ENCODE results near the gene GJA5.

GJA5 gene

GRCh38 chr1:147760481-147761260 is at the start of gene GJA5:
TSS of gene GJA5 (minus strand) at chr1:147760602. CDS start at chr1:147759238, 1,364 bp downstream.
- H3K4me1 ChIP-seq (ENCODE audit: control insufficient read depth, insufficient read depth, low read length) = no peaks in the 10 kb centered on the region
- no peaks in the 10 kb centered on the region for H3K9me3 ChIP-seq (ENCODE audit: control insufficient read depth, low read length)
- no peaks in the 10 kb centered on the region for H3K27me3 ChIP-seq (ENCODE audit: control insufficient read depth, insufficient read depth, low read length)
- H3K36me3 ChIP-seq (ENCODE audit: control insufficient read depth, insufficient read depth, low read length) = no peaks in the 10 kb centered on the region
- H3K4me3 ChIP-seq (ENCODE audit: low read length) = no peak within 1 kb of the TSS
- no peak within 1 kb of the TSS for H3K9ac ChIP-seq (ENCODE audit: low read length)

- Histone ChIP-seq H3K9ac (ENCODE audit: low read length) (no peak overlapping the region), H3K4me3 (ENCODE audit: low read length) (no peak overlapping the region), H3K36me3 (ENCODE audit: control insufficient read depth, insufficient read depth, low read length) (no peaks in the 10 kb centered on the region), H3K9me3 (ENCODE audit: control insufficient read depth, low read length) (no peaks in the 10 kb centered on the region), H3K4me1 (ENCODE audit: control insufficient read depth, insufficient read depth, low read length) (no peaks in the 10 kb centered on the region), H3K27me3 (ENCODE audit: control insufficient read depth, insufficient read depth, low read length) (no peaks in the 10 kb centered on the region)
Measured at GRCh38 chr1:147809236-147809635, 48.8 kb upstream of the GJA5 start.

- H3K9me3 ChIP-seq (ENCODE audit: control insufficient read depth, low read length) = no peaks in the 10 kb centered on the region
- no peak overlapping the region for H3K9ac ChIP-seq (ENCODE audit: low read length)
- H3K4me3 ChIP-seq (ENCODE audit: low read length) = no peak overlapping the region
- no peaks in the 10 kb centered on the region for H3K27me3 ChIP-seq (ENCODE audit: control insufficient read depth, insufficient read depth, low read length)
- no peaks in the 10 kb centered on the region for H3K36me3 ChIP-seq (ENCODE audit: control insufficient read depth, insufficient read depth, low read length)
- H3K4me1 ChIP-seq (ENCODE audit: control insufficient read depth, insufficient read depth, low read length) = no peaks in the 10 kb centered on the region
Measured at GRCh38 chr1:147808025-147808424, 47.6 kb upstream of the GJA5 start.

- Histone ChIP-seq H3K4me3 (ENCODE audit: low read length) (no peak overlapping the region), H3K9ac (ENCODE audit: low read length) (no peak overlapping the region), H3K36me3 (ENCODE audit: control insufficient read depth, insufficient read depth, low read length) (no peaks in the 10 kb centered on the region), H3K27me3 (ENCODE audit: control insufficient read depth, insufficient read depth, low read length) (no peaks in the 10 kb centered on the region), H3K9me3 (ENCODE audit: control insufficient read depth, low read length) (no peaks in the 10 kb centered on the region), H3K4me1 (ENCODE audit: control insufficient read depth, insufficient read depth, low read length) (no peaks in the 10 kb centered on the region)
Measured at GRCh38 chr1:147807405-147807804, 47.0 kb upstream of the GJA5 start.

GRCh38 chr1:147804942-147805723 is 44.7 kb upstream of the GJA5 start:
- H3K4me3 ChIP-seq (ENCODE audit: low read length) = no peak overlapping the region
- no peaks in the 10 kb centered on the region for H3K27me3 ChIP-seq (ENCODE audit: control insufficient read depth, insufficient read depth, low read length)
- H3K36me3 ChIP-seq (ENCODE audit: control insufficient read depth, insufficient read depth, low read length) = no peaks in the 10 kb centered on the region
- H3K9ac ChIP-seq (ENCODE audit: low read length) = no peak overlapping the region
- H3K9me3 ChIP-seq (ENCODE audit: control insufficient read depth, low read length) = no peaks in the 10 kb centered on the region
- H3K4me1 ChIP-seq (ENCODE audit: control insufficient read depth, insufficient read depth, low read length) = no peaks in the 10 kb centered on the region

GRCh38 chr1:147800804-147801203 is 40.4 kb upstream of the GJA5 start:
- Histone ChIP-seq H3K4me1 (ENCODE audit: control insufficient read depth, insufficient read depth, low read length) (no peaks in the 10 kb centered on the region), H3K27me3 (ENCODE audit: control insufficient read depth, insufficient read depth, low read length) (no peaks in the 10 kb centered on the region), H3K4me3 (ENCODE audit: low read length) (no peak overlapping the region), H3K9ac (ENCODE audit: low read length) (no peak overlapping the region), H3K9me3 (ENCODE audit: control insufficient read depth, low read length) (no peaks in the 10 kb centered on the region), H3K36me3 (ENCODE audit: control insufficient read depth, insufficient read depth, low read length) (no peaks in the 10 kb centered on the region)

GRCh38 chr1:147798731-147799130 is 38.3 kb upstream of the GJA5 start:
- no peaks in the 10 kb centered on the region for H3K27me3 ChIP-seq (ENCODE audit: control insufficient read depth, insufficient read depth, low read length)
- H3K9ac ChIP-seq (ENCODE audit: low read length) = no peak overlapping the region
- no peaks in the 10 kb centered on the region for H3K4me1 ChIP-seq (ENCODE audit: control insufficient read depth, insufficient read depth, low read length)
- no peaks in the 10 kb centered on the region for H3K9me3 ChIP-seq (ENCODE audit: control insufficient read depth, low read length)
- H3K4me3 ChIP-seq (ENCODE audit: low read length) = no peak overlapping the region
- H3K36me3 ChIP-seq (ENCODE audit: control insufficient read depth, insufficient read depth, low read length) = no peaks in the 10 kb centered on the region

- no peaks in the 10 kb centered on the region for H3K36me3 ChIP-seq (ENCODE audit: control insufficient read depth, insufficient read depth, low read length)
- no peak overlapping the region for H3K9ac ChIP-seq (ENCODE audit: low read length)
- no peaks in the 10 kb centered on the region for H3K4me1 ChIP-seq (ENCODE audit: control insufficient read depth, insufficient read depth, low read length)
Measured at GRCh38 chr1:147794570-147794969, 34.2 kb upstream of the GJA5 start.

GRCh38 chr1:147791876-147792275 is 31.5 kb upstream of the GJA5 start:
- no peaks in the 10 kb centered on the region for H3K9me3 ChIP-seq (ENCODE audit: control insufficient read depth, low read length)
- no peaks in the 10 kb centered on the region for H3K36me3 ChIP-seq (ENCODE audit: control insufficient read depth, insufficient read depth, low read length)
- H3K4me3 ChIP-seq (ENCODE audit: low read length) = no peak overlapping the region
- no peak overlapping the region for H3K9ac ChIP-seq (ENCODE audit: low read length)
- H3K27me3 ChIP-seq (ENCODE audit: control insufficient read depth, insufficient read depth, low read length) = no peaks in the 10 kb centered on the region
- no peaks in the 10 kb centered on the region for H3K4me1 ChIP-seq (ENCODE audit: control insufficient read depth, insufficient read depth, low read length)

More at GRCh38 chr1:147794570-147794969, 34.2 kb upstream of the GJA5 start:
- Histone ChIP-seq H3K4me3 (ENCODE audit: low read length) (no peak overlapping the region), H3K9me3 (ENCODE audit: control insufficient read depth, low read length) (no peaks in the 10 kb centered on the region), H3K27me3 (ENCODE audit: control insufficient read depth, insufficient read depth, low read length) (no peaks in the 10 kb centered on the region)

GRCh38 chr1:147787765-147788164 is 27.4 kb upstream of the GJA5 start:
- H3K36me3 ChIP-seq (ENCODE audit: control insufficient read depth, insufficient read depth, low read length) = no peaks in the 10 kb centered on the region
- no peak overlapping the region for H3K9ac ChIP-seq (ENCODE audit: low read length)
- no peaks in the 10 kb centered on the region for H3K4me1 ChIP-seq (ENCODE audit: control insufficient read depth, insufficient read depth, low read length)
- H3K4me3 ChIP-seq (ENCODE audit: low read length) = no peak overlapping the region
- H3K9me3 ChIP-seq (ENCODE audit: control insufficient read depth, low read length) = no peaks in the 10 kb centered on the region
- peaks cover 4% of the 10 kb centered on the region for H3K27me3 ChIP-seq (ENCODE audit: control insufficient read depth, insufficient read depth, low read length)

GRCh38 chr1:147786536-147786935 is 26.1 kb upstream of the GJA5 start:
- Histone ChIP-seq H3K9ac (ENCODE audit: low read length) (no peak overlapping the region), H3K36me3 (ENCODE audit: control insufficient read depth, insufficient read depth, low read length) (no peaks in the 10 kb centered on the region), H3K9me3 (ENCODE audit: control insufficient read depth, low read length) (no peaks in the 10 kb centered on the region), H3K27me3 (ENCODE audit: control insufficient read depth, insufficient read depth, low read length) (peaks cover 4% of the 10 kb centered on the region), H3K4me3 (ENCODE audit: low read length) (no peak overlapping the region), H3K4me1 (ENCODE audit: control insufficient read depth, insufficient read depth, low read length) (no peaks in the 10 kb centered on the region)

GRCh38 chr1:147785794-147786506 is 25.5 kb upstream of the GJA5 start:
- no peaks in the 10 kb centered on the region for H3K36me3 ChIP-seq (ENCODE audit: control insufficient read depth, insufficient read depth, low read length)
- H3K27me3 ChIP-seq (ENCODE audit: control insufficient read depth, insufficient read depth, low read length) = peaks cover 4% of the 10 kb centered on the region
- no peaks in the 10 kb centered on the region for H3K9me3 ChIP-seq (ENCODE audit: control insufficient read depth, low read length)
- H3K4me1 ChIP-seq (ENCODE audit: control insufficient read depth, insufficient read depth, low read length) = no peaks in the 10 kb centered on the region
- H3K4me3 ChIP-seq (ENCODE audit: low read length) = no peak overlapping the region
- no peak overlapping the region for H3K9ac ChIP-seq (ENCODE audit: low read length)
